HG03097 (cell line): ENCODE data around the gene PDZRN3.

ENCODE experiments used
- ATAC-seq: cut with Tn5 transposase; IDR thresholded peaks from one replicate; pipeline ENCODE4 v1.9.1; 2021; ENCODE audit not compliant: unreplicated experiment, low FRiP score

PDZRN3 gene

GRCh38 chr3:73401616-73402279, 223.0 kb downstream of the PDZRN3 start:
- no peak for ATAC-seq

GRCh38 chr3:73401059-73401458, 223.7 kb downstream of the PDZRN3 start:
- no peak for ATAC-seq

- no peak for ATAC-seq
Observed at GRCh38 chr3:73399666-73400253, 225.0 kb downstream of the PDZRN3 start.

GRCh38 chr3:73399106-73399505, 225.6 kb downstream of the PDZRN3 start:
- no peak for ATAC-seq

- ATAC-seq, result no peak
Observed at GRCh38 chr3:73398084-73398483, 226.7 kb downstream of the PDZRN3 start.

GRCh38 chr3:73394240-73394639, 230.5 kb downstream of the PDZRN3 start:
- ATAC-seq, result no peak

GRCh38 chr3:73393005-73393404, 231.7 kb downstream of the PDZRN3 start:
- no peak for ATAC-seq

- ATAC-seq, result no peak
Observed at GRCh38 chr3:73391984-73392383, 232.8 kb downstream of the PDZRN3 start.

- no peak for ATAC-seq
Observed at GRCh38 chr3:73389928-73390327, 234.8 kb downstream of the PDZRN3 start.

- ATAC-seq, result no peak
Observed at GRCh38 chr3:73389117-73389813, 235.5 kb downstream of the PDZRN3 start.

GRCh38 chr3:73385568-73385967, 239.2 kb downstream of the PDZRN3 start:
- no peak for ATAC-seq

- no peak for ATAC-seq
Observed at GRCh38 chr3:73384091-73384906, 240.4 kb downstream of the PDZRN3 start.

- no peak for ATAC-seq
Observed at GRCh38 chr3:73383470-73384049, 241.2 kb downstream of the PDZRN3 start.

GRCh38 chr3:73381551-73381950, 243.2 kb downstream of the PDZRN3 start:
- no peak for ATAC-seq

GRCh38 chr3:73380735-73381532, 243.8 kb downstream of the PDZRN3 start:
- no peak for ATAC-seq

GRCh38 chr3:73379465-73379864, 245.3 kb downstream of the PDZRN3 start:
- no peak for ATAC-seq

GRCh38 chr3:73378207-73378606, 246.5 kb downstream of the PDZRN3 start:
- ATAC-seq, result no peak

GRCh38 chr3:73365756-73366397, 258.9 kb downstream of the PDZRN3 start:
- no peak for ATAC-seq

- no peak for ATAC-seq
Observed at GRCh38 chr3:73364517-73364916, 260.2 kb downstream of the PDZRN3 start.
